ENCODE results near the gene TBL1XR1. TPM values are rescaled to one million over a fixed set of nuclear protein-coding genes. Genes with fewer than 3 reads are reported as not detected.

TBL1XR1 gene
- total and polyA plus RNA-seq, 2 of the 8 experiments (the other 6 are each of a cell fraction or from before 2014, with no cell fraction given), result 28.1 to 147 TPM

GRCh38 chr3:177135841-177136492, 61.3 kb downstream of the TBL1XR1 start (continued):
- no peak for TF ChIP-seq CBX8 (IDR thresholded peaks at IDR 0.05; ENCODE audit: borderline replicate concordance, low read depth, low read length)
- no peak for TF ChIP-seq RNF2 (IDR thresholded peaks at IDR 0.05; ENCODE audit: borderline replicate concordance, low read depth, low read length, missing control alignments, poor library complexity, severe bottlenecking)
- TF ChIP-seq EZH2 (IDR thresholded peaks at IDR 0.05; ENCODE audit: low read depth, low read length, severe bottlenecking), result no peak
- TF ChIP-seq EGR1 (IDR thresholded peaks at IDR 0.05; ENCODE audit: borderline replicate concordance, low read depth, low read length), result no peak
- TF ChIP-seq GTF2F1 (IDR thresholded peaks at IDR 0.05; ENCODE audit: borderline replicate concordance, low read depth, low read length), result no peak
- TF ChIP-seq SP2 (IDR thresholded peaks at IDR 0.05; ENCODE audit: low read length), result no peak
- TF ChIP-seq POU5F1 (IDR thresholded peaks at IDR 0.05; ENCODE audit: low read depth, low read length), result no peak
- TF ChIP-seq POLR2A (IDR thresholded peaks at IDR 0.05; ENCODE audit: control extremely low read depth in 1 of 2, low read depth in 2 of 2, low read length in 2 of 2), result no peak
- no peak for TF ChIP-seq KDM4A (IDR thresholded peaks at IDR 0.05; ENCODE audit: low read depth, low read length, severe bottlenecking)
- no peak for TF ChIP-seq MAX (IDR thresholded peaks at IDR 0.05)

All from H1 (cell line).